Inferior parietal cortex (tissue), 1 donor: ENCODE data around the gene FN3KRP.
"Not testable (repeated sequence)": the region's sequence is repeated elsewhere in the genome, so short reads cannot be mapped to it uniquely, and the experiment has no call there.

Experiments
- DNase-seq: peaks from one replicate; pipeline ENCODE4 v3.0.0-alpha.2; 2016; ENCODE audit errors: extremely low spot score

FN3KRP gene

DNA sequence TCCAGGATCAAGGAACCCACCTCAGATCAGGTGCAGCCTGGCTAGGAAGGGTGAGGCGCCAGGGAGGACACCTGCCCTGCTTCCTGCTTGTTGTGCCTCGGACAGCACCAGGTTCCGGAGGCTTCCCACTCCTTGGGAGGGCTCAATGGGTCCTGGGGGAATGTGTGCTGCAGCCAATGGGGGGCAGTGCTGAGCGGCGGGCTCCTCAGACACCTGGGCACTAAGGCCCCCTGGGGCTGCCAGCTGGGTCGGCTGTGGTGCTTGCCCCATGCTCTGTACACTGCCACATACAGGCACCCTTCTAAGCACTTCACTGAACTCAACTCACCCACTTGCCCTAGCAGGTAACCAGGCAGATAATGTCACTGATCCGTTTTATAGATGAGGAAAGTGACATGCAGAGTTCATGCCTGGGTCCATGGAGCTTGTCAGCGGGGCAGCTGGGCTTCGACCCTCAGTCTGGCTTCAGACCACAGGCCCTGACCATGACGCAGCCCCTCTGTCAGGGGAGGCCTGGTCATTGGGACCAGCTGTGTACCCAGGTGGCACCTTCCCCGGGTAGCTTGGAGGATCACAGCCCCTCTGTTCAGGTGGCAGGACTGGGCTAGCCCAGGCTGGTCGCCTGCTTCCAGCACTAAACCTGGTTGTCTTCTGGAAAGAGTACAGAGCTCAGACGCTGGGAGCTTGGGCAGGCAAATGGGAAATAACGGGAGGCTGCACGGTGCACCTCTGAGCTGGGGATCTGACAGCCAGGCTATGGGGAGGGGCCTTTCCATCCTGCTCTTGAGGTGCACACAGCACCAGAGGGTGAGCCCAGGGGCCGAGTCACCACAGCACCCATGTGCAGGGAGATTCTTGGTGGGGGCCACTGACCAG, 27.1 kb downstream of the FN3KRP start:
- DNase-seq: no peak

DNA sequence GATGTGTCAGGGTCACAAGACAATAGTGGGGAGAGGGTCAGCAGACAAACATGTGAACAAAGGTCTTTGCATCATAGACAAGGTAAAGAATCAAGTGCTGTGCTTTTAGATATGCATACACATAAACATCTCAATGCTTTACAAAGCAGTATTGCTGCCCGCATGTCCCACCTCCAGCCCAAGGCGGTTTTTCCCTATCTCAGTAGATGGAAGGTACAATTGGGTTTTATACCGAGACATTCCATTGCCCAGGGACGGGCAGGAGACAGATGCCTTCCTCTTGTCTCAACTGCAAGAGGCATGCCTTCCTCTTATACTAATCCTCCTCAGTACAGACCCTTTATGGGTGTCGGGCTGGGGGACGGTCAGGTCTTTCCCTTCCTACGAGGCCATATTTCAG, 28.2 kb downstream of the FN3KRP start:
- DNase-seq: not testable (repeated sequence)

DNA sequence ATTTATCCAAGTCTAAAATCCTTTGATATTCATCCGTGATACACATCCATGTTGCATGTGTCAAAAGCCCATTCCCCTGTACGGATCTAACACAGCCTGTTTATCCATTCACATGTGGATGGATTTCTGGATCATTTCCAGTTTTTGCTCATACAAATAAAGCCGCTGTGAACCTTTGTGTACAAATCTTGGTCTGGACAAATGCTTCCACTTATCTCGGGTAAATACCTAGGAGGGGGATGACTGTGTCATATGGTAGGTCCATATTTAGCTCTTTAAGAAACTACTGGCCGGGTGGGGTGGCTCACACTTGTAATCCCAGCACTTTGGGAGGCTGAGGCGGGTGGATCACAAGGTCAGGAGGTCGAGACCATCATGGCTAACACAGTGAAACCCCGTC, 29.0 kb downstream of the FN3KRP start:
- no peak for DNase-seq

DNA sequence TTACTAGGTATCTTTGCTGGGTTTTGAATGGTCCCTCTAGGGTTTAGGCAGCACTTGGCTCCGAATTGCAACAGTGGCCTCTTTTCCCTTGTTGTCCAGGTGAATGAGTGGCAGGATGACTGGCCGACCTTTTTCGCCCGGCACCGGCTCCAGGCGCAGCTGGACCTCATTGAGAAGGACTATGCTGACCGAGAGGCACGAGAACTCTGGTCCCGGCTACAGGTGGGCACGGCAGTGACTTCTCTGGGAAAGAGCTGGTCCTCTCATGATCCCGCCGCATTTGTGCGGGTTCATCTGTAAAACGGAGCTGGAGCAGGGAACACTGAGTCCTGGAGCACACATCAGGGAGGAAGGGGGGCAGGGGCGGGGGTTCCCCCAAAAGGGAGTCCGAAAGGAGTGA, 32.2 kb downstream of the FN3KRP start:
- DNase-seq: no peak

DNA sequence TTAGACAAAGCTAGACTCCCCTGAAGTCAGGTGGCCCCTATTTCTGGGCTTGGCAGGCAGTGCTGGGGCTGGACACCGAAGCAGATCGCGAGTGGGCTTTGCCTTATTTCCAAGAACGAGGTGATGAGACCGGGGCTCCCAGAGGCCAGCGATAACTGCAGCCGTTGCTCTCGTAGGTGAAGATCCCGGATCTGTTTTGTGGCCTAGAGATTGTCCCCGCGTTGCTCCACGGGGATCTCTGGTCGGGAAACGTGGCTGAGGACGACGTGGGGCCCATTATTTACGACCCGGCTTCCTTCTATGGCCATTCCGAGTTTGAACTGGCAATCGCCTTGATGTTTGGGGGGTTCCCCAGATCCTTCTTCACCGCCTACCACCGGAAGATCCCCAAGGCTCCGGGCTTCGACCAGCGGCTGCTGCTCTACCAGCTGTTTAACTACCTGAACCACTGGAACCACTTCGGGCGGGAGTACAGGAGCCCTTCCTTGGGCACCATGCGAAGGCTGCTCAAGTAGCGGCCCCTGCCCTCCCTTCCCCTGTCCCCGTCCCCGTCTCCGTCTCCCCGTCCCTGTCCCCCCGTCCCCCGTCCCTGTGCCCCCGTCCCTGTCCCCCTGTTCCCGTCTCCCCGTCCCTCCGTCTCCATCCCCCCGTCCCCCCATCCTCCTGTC, 33.9 kb downstream of the FN3KRP start:
- no peak for DNase-seq

DNA sequence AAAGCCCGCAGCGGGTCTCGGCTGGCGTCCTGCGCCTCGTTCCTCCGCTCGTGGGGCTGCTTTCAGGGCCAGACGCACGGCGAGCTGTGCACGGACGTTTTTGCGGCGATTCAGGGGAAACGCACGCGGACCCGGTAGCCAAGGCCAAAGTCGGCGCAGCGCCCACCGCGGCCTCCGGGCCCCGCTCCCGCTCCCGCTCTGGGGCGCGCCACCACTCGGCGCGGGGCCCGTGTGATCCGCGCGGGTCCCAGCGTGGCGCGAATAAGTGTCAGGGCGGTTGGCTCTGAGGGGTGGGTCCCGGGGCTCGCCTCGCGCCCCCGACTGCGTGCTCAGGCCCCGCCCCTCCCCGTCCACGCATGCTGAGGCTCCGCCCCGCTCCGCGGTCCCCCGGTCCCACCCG, 34.7 kb downstream of the FN3KRP start:
- DNase-seq: no peak

DNA sequence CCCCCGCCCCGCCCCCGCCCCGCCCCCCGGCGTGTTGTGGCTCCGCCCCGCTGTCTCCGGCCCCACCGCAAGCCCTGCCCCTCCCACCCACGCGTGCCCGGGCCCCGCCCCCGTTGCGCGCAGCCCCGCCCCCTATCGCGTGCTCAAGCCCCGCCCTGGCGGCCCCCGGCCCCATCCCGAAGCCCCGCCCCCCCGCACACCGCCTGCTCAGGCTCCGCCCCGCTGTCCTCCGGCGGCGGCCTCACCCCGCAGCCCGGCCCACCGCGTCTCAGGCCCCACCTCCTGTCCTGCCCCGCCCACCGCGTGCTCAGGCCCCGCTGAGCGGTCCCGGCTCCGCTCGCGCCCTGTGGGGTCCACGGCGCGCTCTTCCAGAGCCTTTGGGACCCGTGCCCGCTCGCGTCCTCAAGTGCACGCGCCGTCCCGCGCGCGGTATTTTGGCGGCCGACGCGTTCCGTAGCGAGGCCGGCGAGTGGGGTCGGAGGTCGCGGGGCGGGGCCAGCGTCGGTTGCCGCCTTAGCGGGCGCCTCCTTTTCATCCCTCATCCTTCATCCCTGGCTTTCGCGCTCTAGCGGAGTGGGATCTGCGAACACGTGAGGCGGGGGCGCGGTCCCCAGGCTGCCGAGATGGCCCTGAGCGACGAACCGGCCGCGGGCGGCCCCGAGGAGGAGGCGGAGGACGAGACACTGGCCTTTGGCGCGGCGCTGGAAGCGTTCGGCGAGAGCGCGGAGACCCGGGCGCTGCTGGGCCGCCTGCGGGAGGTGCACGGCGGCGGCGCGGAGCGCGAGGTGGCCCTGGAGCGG, 35.3 kb downstream of the FN3KRP start, which contains the start of gene TBCD:
TSS of gene TBCD (plus strand) at position 495 of the 800 bp plus-strand sequence. CDS start at position 624, 129 bp downstream.
- peak; percentile 87 for DNase-seq

DNA sequence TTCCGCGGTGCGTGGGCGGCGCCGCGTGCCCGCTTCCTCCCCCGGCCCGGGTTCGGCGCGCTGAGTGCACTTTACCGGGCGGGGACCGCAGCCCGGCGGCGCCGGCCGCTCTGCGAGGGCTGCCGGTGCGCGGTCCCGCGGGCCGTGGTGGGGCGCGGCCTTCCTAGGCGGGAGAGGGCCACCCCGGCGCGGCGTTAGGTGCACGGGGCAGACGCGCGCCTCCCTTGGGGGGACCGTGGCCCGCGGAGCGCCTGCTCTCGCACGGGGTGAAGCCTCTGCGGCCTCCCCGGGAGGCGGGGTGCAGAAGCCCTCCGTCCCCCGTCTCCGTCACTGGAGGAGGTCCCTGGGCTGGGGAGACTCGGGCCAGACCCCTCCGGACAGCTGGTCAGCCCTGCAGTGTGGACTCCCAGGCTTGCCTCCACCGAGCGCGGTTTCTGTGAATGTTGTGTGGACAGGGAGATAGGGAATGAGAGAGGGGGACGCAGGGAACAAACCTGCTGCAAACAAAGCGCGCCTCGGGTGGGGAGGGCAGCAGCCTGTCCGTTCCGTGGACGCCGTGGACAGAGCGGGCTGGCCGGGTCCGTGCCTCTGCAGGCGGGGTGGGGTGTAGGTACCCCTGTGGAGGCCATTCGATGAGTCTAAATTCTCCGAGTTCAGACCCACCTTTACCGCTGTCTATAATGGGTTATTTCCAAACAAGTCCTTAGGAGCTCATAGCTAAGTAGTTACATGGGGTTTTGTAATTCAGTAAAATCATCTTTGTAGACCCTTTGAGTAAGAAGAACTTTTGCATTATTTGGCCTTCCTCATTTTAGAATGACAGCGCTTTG, 36.1 kb downstream of the FN3KRP start:
- DNase-seq: no peak

DNA sequence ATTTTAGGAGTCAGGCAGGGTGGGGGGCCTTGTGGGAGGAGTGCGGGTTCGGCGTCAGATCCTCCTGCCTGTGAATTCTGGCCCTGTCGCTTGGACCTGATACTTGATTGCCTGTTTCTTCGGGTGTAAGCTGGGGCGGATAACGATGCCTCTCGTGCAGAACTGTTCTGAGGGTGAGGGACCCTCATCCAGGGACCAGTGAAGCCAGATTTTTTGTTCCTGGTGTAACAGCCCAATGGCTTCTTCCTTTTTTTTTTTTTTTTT, 36.6 kb downstream of the FN3KRP start:
- DNase-seq: no peak

DNA sequence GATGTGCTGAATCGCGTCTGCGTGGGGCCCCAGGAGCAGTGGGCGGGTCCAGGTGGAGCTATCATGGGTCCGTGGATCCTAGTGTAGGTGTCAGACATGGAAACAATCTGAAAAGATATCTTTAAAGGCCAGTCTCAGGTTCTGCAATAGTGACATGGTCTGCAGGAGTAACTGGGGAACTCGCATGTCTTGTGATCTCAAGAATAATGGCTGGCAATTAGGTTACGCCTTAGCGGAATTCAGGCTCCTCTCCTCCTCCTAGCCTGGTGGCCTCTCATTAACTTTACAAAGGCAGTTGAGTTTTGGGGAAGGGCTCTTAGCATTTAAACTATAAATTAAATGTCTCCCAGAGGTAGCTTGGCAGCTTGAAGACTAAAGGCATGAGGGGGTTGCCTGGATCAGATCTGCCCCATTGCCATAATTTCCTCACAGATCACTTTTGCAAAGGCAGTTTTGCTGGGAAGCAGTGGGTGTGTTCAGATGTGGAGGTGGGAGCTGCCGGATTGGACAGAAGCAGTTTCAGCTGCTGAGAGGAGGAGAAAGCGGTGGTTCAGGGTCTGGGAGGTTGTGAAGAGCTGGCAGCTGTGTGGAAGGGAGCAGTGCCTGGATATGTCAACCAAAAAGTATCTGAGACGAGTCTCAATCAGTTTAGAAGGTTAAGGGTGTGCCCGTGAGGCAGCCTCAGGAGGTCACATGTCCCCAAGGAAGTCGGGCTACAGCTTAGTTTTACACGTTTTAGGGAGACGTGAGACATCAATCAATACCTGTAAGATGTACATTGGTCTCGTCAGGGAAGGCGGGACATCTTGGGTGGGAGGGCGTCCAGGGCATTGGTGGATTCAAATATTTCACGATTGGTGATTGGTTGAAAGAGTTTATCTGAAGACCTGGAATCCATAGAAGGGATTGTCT, 38.0 kb downstream of the FN3KRP start:
- peak; percentile 48 for DNase-seq

DNA sequence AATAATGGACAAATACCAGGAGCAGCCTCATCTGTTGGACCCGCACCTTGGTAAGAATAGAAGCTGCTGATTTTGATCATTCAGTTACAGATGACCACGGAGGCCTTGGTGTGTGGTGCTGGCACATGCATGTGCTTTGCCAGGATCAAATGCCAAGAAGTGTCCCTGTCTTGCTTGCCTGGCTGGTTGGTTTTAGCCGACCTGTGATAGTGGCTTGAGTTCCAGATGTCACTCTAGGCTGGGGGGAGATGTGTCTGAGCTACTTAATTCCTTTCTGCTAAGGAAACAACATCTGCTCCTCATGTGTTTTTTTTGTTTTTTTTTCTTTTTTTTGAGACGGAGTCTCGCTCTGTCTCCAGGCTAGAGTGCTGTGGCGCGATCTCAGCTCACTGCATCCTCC, 39.7 kb downstream of the FN3KRP start:
- no peak for DNase-seq

DNA sequence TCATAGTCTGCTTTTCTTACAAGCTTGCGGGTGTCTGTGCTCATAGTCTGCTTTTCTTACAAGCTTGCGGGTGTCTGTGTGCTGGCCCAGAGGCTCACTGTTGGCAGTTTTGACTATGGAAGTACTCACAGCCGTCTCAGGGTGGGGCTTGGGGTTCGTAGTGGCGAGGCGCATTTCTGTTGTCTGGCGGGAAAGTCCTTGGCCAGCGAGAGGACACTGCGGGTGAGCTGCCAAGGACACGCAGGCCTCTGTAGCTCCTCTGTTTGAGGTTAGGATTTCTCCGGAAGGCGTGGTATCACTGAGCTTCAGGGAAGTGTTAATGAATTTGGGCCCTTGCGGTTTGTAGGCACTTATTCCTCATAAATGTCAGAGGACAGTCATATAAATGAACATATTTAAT, 48.9 kb downstream of the FN3KRP start:
- DNase-seq: no peak

DNA sequence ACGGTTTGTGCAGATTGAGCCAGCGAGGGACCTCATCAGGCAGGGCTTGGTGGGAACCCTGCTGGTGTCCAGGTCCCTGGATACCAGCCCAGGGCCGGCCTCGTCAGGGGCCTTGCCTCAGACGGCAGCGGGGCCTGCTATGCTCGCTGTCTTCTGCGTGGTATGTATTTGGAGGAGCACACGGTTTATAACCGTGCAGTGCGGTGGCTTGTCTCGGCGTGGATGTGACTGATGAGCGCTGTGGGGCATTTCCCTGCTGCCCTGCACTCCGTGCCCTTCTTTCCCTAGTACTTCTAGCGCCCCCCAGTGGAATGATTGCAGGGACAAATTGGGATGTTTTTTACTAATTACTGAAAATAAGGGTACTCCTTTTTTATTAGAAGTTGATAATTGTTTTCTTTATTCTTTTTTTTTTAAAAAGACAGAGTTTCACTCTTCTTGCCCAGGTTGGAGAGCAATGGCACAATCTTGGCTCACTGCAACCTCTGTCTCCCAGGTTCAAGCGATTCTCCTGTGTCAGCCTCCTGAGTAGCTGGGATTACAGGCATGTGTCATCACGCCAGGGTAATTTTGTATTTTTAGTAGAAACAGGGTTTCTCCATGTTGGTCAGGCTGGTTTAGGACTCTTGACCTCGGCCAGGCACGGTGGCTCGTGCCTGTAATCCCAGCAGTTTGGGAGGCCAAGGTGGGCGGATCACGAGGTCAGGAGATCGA, 50.7 kb downstream of the FN3KRP start:
- peak; percentile 75 for DNase-seq

DNA sequence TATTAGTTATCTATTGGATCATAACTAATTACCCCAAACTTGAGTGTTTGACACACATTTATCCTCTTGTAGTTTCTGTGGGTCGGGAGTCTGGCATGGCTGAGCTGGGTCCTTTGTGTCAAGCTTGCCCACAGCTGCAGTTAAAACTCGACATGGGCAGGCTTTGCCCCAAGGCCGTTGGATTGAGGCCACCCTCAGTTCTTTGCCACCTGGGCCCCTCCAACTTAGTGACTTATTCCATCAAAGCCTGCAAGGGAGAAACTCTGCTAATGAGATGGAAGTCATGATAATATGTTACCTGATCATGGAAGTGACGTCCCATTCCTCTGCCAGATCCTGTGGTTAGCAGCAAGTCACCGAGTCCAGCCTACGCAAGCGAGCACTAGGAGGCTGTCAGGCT, 52.5 kb downstream of the FN3KRP start:
- no peak for DNase-seq

DNA sequence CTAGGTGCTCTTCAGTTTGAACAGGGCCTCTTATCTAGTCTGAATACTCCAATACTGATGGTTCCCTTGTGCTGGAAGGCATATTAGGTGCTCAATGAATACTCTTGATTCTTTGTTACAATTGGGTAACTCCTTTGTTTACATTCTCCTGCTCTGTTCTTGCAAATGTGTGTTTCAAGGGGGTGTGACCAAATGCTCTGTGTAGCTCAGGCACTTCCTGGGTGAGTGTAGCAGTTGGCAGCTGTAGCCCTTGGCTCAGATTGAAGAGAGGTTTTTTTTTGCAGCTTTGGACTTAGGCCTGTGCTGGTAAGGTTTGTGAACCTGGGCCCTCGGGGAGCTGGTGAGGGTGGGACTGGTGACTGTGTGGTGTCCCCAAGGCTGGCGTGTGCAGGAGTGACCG, 55.5 kb downstream of the FN3KRP start:
- no peak for DNase-seq

DNA sequence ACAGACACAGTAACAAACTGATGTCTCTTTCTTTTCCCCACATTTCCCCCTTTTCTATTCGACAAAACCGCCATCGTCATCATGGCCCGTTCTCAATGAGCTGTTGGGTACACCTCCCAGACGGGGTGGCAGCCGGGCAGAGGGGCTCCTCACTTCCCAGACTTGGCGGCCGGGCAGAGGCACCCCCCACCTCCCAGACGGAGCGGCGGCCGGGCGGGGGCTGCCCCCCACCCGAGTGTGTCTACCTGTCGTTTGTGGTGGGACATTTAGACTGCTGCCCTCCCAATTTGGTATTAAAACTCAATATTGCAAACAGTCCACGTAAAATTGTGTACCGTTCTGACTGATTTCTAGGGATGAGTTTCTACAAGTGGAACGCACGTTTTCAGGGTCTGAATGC, 58.0 kb downstream of the FN3KRP start:
- DNase-seq: not testable (repeated sequence)

DNA sequence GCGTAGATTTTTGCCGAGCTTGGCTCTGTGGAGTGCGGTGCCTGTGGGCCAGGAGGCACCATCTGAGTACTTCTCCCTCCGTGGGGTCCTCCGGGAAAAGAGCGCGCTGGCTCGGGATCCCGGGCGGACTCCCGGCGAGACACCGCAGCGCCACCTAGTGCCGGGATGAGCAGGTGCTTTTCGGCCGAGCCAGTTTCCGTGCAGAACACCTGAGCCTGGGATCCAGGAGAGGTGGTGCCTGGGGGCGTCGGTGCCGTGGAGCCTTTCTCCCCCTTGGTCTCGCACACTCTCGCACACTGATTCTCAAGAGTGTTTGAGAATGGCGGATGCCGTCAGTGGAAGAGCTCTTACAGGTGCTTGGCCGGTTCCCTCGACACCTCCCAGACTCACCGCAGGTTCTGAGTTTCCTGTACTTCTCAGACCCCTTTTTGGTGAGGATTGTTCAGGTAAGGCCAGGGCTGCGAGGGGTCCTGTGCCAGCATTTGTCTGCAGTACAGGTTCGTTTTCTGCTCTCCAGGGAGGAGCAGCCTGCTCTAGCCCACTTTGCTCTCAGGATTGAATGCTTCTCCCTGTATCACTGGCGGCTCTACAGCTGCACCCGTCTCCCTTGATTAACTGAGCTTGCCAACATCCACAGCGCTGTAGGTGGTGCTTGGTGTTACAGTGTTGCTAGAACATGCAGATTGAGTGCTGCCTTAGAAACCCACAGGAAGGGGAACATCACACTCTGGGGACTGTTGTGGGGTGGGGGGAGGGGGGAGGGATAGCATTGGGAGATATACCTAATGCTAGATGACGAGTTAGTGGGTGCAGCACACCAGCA, 58.7 kb downstream of the FN3KRP start:
- peak; percentile 58 for DNase-seq

DNA sequence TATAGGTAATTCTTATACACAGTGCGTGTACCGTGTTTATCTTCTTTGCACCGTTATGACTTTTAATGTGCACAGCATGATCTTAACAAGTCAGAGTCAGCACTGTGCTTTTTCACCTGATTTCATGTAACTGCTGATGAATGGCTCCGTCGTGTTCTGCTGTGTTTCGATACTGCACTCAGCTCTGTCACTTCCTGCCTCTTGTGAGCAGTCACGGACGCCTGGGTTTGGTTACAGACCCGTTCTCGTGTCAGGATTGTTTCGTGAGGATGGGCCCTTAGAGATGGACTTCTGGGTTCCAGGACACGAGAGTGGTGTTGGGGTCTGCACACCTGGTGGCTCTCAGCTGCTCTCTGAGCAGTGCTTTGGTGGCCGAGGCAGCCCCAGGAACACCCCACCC, 59.9 kb downstream of the FN3KRP start:
- no peak for DNase-seq
